ENCODE results near the gene IGSF21. TPM values are rescaled to one million over a fixed set of nuclear protein-coding genes. Genes with fewer than 3 reads are reported as not detected.

The IGSF21 gene
- total and polyA plus RNA-seq, 2 of the 4 experiments (the other 2 are of a cell fraction) = not detected

DNA sequence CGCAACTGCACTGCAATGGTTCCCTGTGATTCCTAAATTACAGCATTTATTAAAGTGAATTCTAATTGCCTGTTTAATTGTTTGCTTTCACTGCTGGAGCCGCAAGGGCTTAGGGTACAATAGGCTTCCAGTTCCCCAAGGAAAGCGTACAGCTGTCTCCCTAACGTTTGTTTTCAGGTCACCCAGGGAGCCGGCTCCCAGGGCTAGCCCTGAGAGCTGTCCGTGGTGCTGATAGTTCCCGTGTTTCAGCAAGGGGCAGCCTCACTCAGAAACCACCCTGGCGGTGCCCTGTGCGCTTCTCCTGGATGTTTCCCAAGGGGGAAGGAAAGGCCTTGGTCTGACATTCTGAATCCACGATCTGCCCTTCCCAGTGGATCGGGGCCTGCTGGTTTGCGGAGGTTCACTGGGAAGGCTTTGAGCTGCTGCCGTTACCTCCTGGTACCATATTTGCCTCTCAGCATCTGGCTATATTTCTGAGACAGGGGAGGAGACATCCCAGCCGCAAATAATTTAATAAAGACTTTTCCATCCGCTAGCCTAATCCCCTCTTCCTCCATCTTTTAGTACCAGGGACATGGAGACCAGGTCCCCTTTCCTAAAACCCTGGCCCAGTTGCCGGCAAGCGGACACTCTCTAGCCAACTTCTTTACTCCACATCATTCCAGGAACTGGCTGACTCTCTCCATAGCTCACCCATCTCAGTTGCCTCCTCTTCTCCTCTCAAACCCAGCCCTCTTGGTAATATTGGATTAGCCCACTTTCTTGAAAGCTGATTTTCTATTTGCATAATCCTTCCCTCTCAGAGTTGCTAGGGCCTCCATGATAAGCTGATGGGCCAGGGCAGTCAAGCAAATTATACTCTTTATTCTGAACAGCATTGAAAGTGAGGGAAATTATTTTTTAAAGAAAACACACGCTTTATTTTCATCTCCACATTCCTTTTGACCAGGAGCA lies 149.0 kb downstream of the IGSF21 start:
- intact Hi-C loops (cut with micrococcal nuclease) = no loop called here
- CTCF ChIA-PET = no interaction called here
- TF ChIP-seq RFX5 (IDR thresholded peaks at IDR 0.05; ENCODE audit: low read depth, low read length) = no peak
- no peak for TF ChIP-seq CHD1 (IDR thresholded peaks at IDR 0.05; ENCODE audit: low read depth, low read length)
- TF ChIP-seq FOS (IDR thresholded peaks at IDR 0.05; ENCODE audit: low read depth, low read length) = no peak
- no peak for TF ChIP-seq POLR2A (IDR thresholded peaks at IDR 0.05; ENCODE audit: low read depth, low read length)
- TF ChIP-seq CEBPB (IDR thresholded peaks at IDR 0.05; ENCODE audit: low read depth, low read length) = no peak
- no peak for TF ChIP-seq RAD21 (IDR thresholded peaks at IDR 0.05; ENCODE audit: low read length)
- no peak for TF ChIP-seq BHLHE40 (IDR thresholded peaks at IDR 0.05; ENCODE audit: low read depth, low read length)
- no peak for TF ChIP-seq SMC3 (IDR thresholded peaks at IDR 0.05; ENCODE audit: low read depth, low read length)
- TF ChIP-seq, protein P1, sequence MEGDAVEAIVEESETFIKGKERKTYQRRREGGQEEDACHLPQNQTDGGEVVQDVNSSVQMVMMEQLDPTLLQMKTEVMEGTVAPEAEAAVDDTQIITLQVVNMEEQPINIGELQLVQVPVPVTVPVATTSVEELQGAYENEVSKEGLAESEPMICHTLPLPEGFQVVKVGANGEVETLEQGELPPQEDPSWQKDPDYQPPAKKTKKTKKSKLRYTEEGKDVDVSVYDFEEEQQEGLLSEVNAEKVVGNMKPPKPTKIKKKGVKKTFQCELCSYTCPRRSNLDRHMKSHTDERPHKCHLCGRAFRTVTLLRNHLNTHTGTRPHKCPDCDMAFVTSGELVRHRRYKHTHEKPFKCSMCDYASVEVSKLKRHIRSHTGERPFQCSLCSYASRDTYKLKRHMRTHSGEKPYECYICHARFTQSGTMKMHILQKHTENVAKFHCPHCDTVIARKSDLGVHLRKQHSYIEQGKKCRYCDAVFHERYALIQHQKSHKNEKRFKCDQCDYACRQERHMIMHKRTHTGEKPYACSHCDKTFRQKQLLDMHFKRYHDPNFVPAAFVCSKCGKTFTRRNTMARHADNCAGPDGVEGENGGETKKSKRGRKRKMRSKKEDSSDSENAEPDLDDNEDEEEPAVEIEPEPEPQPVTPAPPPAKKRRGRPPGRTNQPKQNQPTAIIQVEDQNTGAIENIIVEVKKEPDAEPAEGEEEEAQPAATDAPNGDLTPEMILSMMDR (conservative IDR thresholded peaks at IDR 0.05; ENCODE audit: low read depth, low read length) = no peak
- no peak for TF ChIP-seq NFE2L2 (IDR thresholded peaks at IDR 0.05; ENCODE audit: low read depth, low read length)
- TF ChIP-seq, protein P2, sequence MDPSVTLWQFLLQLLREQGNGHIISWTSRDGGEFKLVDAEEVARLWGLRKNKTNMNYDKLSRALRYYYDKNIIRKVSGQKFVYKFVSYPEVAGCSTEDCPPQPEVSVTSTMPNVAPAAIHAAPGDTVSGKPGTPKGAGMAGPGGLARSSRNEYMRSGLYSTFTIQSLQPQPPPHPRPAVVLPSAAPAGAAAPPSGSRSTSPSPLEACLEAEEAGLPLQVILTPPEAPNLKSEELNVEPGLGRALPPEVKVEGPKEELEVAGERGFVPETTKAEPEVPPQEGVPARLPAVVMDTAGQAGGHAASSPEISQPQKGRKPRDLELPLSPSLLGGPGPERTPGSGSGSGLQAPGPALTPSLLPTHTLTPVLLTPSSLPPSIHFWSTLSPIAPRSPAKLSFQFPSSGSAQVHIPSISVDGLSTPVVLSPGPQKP (IDR thresholded peaks at IDR 0.05; ENCODE audit: borderline replicate concordance, low read depth, low read length) = no peak
- TF ChIP-seq MAFK (IDR thresholded peaks at IDR 0.05; ENCODE audit: low read depth, low read length) = no peak
- TF ChIP-seq, protein P3, sequence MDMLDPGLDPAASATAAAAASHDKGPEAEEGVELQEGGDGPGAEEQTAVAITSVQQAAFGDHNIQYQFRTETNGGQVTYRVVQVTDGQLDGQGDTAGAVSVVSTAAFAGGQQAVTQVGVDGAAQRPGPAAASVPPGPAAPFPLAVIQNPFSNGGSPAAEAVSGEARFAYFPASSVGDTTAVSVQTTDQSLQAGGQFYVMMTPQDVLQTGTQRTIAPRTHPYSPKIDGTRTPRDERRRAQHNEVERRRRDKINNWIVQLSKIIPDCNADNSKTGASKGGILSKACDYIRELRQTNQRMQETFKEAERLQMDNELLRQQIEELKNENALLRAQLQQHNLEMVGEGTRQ (IDR thresholded peaks at IDR 0.05; ENCODE audit: low read depth, low read length) = no peak
- no peak for TF ChIP-seq MAZ (IDR thresholded peaks at IDR 0.05; ENCODE audit: borderline replicate concordance, low read depth, low read length)
- no peak for TF ChIP-seq RCOR1 (IDR thresholded peaks at IDR 0.05; ENCODE audit: insufficient replicate concordance, low read length)

More for the DNA sequence above, 149.0 kb downstream of the IGSF21 start:
- no peak overlapping the region for H3K4me2 ChIP-seq (ENCODE audit: low read depth, low read length)
- H3K14ac ChIP-seq (replicated peaks; ENCODE audit: low read depth, low read length) = no peak overlapping the region
- BruUV-seq (replicated peaks) = no TSS peak
- H4K91ac ChIP-seq (ENCODE audit: insufficient read depth, low read depth, low read length) = no peak overlapping the region
- H2BK20ac ChIP-seq (ENCODE audit: low read depth, low read length) = no peak overlapping the region
- no peak overlapping the region for H3K9ac ChIP-seq (ENCODE audit: low read depth, low read length)
- no peak overlapping the region for H3K27ac ChIP-seq (ENCODE audit: insufficient read depth, low read length)
- H2BK5ac ChIP-seq (ENCODE audit: low read depth, low read length, poor library complexity, severe bottlenecking) = no peak overlapping the region
- no peak overlapping the region for H2BK15ac ChIP-seq (ENCODE audit: low read depth, low read length)
- H4K8ac ChIP-seq (ENCODE audit: low read depth in 2 of 2, low read length in 2 of 2) = no peak overlapping the region
- no peak overlapping the region for H3K23ac ChIP-seq (ENCODE audit: low read depth, low read length)
- H2BK120ac ChIP-seq (ENCODE audit: low read depth, low read length) = no peak overlapping the region
- no peak for DNase-seq
- no peak for ATAC-seq (ENCODE audit: low read depth)
- H3K27me3 ChIP-seq (ENCODE audit: control insufficient read depth, insufficient read depth, low read length) = no peaks in the 10 kb centered on the region
- H4K5ac ChIP-seq (ENCODE audit: low read depth, low read length) = no peak overlapping the region
- H3K18ac ChIP-seq (ENCODE audit: low read depth, low read length) = no peak overlapping the region
- H3K56ac ChIP-seq (ENCODE audit: extremely low read depth, insufficient read depth, low read length) = no peak overlapping the region
- H2AK5ac ChIP-seq (ENCODE audit: low read depth, low read length) = no peak overlapping the region
- H3K4me1 ChIP-seq (ENCODE audit: control insufficient read depth, insufficient read depth, low read length) = no peaks in the 10 kb centered on the region
- no peaks in the 10 kb centered on the region for H3K36me3 ChIP-seq (ENCODE audit: control insufficient read depth, insufficient read depth, low read length)
- POLR2A ChIA-PET (ENCODE audit: unreplicated experiment) = no interaction called here
- no peaks in the 10 kb centered on the region for H4K20me1 ChIP-seq (ENCODE audit: insufficient read depth, low read length)
- dilution Hi-C loops (cut with HindIII; ENCODE audit: low sequenced_read_pairs, unreplicated experiment) = no loop called here
- WGBS, 2 experiments (ENCODE audit: extremely low coverage in 2 of 2, insufficient read length in 1 of 2) = 26% methylated on average over 7 of the region's 18 CpGs; no CpG with 5 or more reads in 1 of the 2 experiments
- H2AFZ ChIP-seq (replicated peaks; ENCODE audit: low read length, poor library complexity) = no peak overlapping the region
- no peaks in the 10 kb centered on the region for H3K9me1 ChIP-seq (ENCODE audit: insufficient read depth, low read length)
- in situ Hi-C loops (cut with MboI; ENCODE audit: low sequenced_read_pairs) = no loop called here
- H3K4ac ChIP-seq (ENCODE audit: low read depth, low read length) = no peak overlapping the region
- H3K9me3 ChIP-seq (ENCODE audit: control insufficient read depth, insufficient read depth, low read length) = peaks cover 21% of the 10 kb centered on the region
- H3K4me3 ChIP-seq (ENCODE audit: insufficient read depth, low read depth, low read length) = no peak overlapping the region
- no peaks in the 10 kb centered on the region for H3K79me1 ChIP-seq (ENCODE audit: low read depth in 1 of 2, low read length in 2 of 2)
- no peak overlapping the region for H2AK9ac ChIP-seq (replicated peaks; ENCODE audit: low read depth, low read length, poor library complexity)

All from IMR-90 (cell line).